ENCODE results near the gene NISCH.

- no peak for TF ChIP-seq CTCF (IDR thresholded peaks at IDR 0.05; ENCODE audit: insufficient read depth, low read length, poor library complexity, severe bottlenecking)
- TF ChIP-seq EZH2phosphoT487 (conservative IDR thresholded peaks at IDR 0.05; ENCODE audit: low read length) = no peak
Measured at GRCh38 chr3:52531860-52532516, 76.6 kb downstream of the NISCH start.

Measured in SU-DHL-6 (cell line).